Subcutaneous adipose tissue (tissue), 4 donors: ENCODE results near the gene INS. TPM values are rescaled to one million over a fixed set of nuclear protein-coding genes. Genes with fewer than 3 reads are reported as not detected.

Experiments used
- CTCF ChIP-seq: fragments of 450-650 bp; IDR thresholded peaks from one replicate; pipeline ENCODE4 v1.5.1; 2016; ENCODE audit warnings: low read depth, mild to moderate bottlenecking, control low read depth, antibody characterized with exemption, moderate library complexity
- total RNA-seq, 4 donors: library from RNA; depleted of rRNA; stranded (reverse); fragments of >200 nt; gene quantifications; one replicate each; pipeline ENCODE4 v1.1.0, GENCODE V29; 2016

Gene INS
- total RNA-seq, 4 donors from 2014 or later, result not detected

- TF ChIP-seq CTCF, result no peak
Measured at GRCh38 chr11:2205981-2206690, 45.1 kb upstream of the INS start.

GRCh38 chr11:2205214-2205720 is 44.3 kb upstream of the INS start:
- TF ChIP-seq CTCF, result no peak

- TF ChIP-seq CTCF, result no peak
Measured at GRCh38 chr11:2204361-2205213, 43.6 kb upstream of the INS start.

DNA sequence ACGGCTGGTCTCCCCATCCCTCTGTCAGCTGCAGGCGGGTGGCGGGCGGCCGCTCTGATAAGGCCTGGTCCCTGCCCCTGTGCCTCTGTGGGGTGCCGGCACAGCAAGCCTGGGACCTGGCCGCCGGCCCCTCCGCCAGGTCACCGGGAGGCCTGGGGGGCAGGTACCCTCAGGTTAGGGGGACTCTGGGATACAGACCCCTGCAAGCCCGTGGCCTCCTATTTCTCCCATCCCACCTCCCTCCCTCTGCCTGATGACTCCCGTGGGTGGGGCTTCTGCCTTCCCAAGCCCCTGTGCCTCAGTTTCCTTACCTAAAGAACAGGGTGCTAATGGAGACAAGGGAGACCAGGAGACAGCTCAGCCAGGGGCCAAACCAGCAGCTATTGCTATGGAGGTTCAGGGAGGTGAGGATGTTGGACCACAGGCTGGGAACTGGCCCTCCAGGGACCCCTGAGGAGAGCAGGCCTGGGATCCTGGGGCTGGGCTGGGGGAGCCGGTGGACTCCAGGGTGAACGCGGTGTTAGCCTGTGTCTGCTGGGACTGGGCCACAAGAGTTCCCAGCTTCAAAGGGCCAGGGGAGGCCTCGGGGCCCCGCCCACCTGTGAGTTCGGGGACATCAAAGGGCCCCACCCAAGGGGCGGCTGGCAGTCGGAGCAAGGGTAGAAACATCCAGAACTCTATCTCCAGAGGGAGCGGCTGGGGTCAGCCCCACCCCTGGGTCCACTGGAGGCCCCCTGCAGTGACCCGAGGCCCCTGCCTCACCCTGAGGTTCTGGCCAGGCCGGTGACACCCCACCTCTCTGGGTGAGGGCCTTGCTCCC is 42.6 kb upstream of the INS start:
- no peak for TF ChIP-seq CTCF

DNA sequence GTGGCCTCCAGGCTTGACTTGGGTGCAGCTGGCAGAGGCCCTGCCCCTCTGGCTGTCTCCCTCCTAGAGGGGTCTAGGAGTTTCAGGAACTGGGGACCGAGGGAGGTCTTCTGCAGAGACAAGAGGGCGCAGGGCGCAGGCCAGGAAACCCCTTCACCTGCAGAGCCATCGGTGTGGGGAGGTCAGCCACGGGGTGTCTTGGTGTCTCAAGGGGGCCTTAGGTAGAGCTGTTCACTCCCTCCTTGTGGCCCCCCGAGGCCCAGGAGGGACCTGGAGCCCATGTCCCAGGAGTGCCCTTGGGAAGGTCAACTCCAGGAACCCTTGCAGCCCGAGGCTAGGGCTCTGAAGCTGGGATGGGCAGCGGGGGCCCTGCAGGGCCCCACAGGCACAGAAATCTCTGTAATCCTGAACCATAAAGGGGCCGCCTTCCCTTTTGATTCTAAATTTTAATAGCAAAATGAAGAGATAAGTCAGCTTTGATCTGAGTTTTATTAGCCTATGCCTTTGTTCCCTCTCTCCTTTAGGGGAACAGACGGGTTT is 42.0 kb upstream of the INS start:
- TF ChIP-seq CTCF, result no peak

GRCh38 chr11:2202071-2202899 is 41.3 kb upstream of the INS start:
- TF ChIP-seq CTCF, result no peak
